GM23338 (cell line): ENCODE measurements around the gene NUP153. TPM values are rescaled to one million over a fixed set of nuclear protein-coding genes. Genes with fewer than 3 reads are reported as not detected.

ENCODE experiments used
- ATAC-seq: fragments of 200-7000 bp; cut with Tn5 transposase; 3 replicates; pipeline ENCODE4 v1.9.1; 2020
- DNase-seq: peaks from one replicate; pipeline ENCODE4 v3.0.0-alpha.2; 2015; ENCODE audit warnings: low spot score
- H2AFZ ChIP-seq: fragments of 200-600 bp; sonication (generic); 2 replicates; pipeline ENCODE4 v1.8.0; 2016; ENCODE audit warnings: antibody characterized with exemption, mild to moderate bottlenecking, moderate library complexity
- H3F3A ChIP-seq: fragments of 200-600 bp; sonication (generic); replicated peaks from 2 replicates; pipeline ENCODE4 v1.8.0; 2017; ENCODE audit warnings: antibody characterized with exemption, mixed run types, low read depth
- H3K27ac ChIP-seq: fragments of 200-600 bp; sonication (generic); 2 replicates; pipeline ENCODE4 v1.6.1; 2016; ENCODE audit warnings: low read depth
- H3K27me3 ChIP-seq: fragments of 200-600 bp; sonication (generic); 2 replicates; pipeline ENCODE4 v1.8.0; 2016; ENCODE audit warnings: mild to moderate bottlenecking, mixed run types, moderate library complexity; ENCODE audit not compliant: insufficient read depth
- H3K36me3 ChIP-seq: fragments of 200-600 bp; sonication (generic); 2 replicates; pipeline ENCODE4 v1.8.0; 2016; ENCODE audit warnings: mild to moderate bottlenecking; ENCODE audit not compliant: insufficient read depth
- H3K4me1 ChIP-seq: fragments of 200-600 bp; sonication (generic); 2 replicates; pipeline ENCODE4 v1.8.0; 2016; ENCODE audit warnings: mild to moderate bottlenecking, moderate library complexity; ENCODE audit not compliant: insufficient read depth
- H3K4me2 ChIP-seq: fragments of 200-600 bp; sonication (generic); 2 replicates; pipeline ENCODE4 v1.7.1; 2017; ENCODE audit warnings: mixed run types
- H3K4me3 ChIP-seq: fragments of 200-600 bp; sonication (generic); 2 replicates; pipeline ENCODE4 v1.6.1; 2016; ENCODE audit warnings: mixed run types
- H3K79me2 ChIP-seq: fragments of 200-600 bp; sonication (generic); replicated peaks from 2 replicates; pipeline ENCODE4 v1.8.0; 2017; ENCODE audit warnings: mild to moderate bottlenecking; ENCODE audit not compliant: insufficient read depth
- H3K9me2 ChIP-seq: fragments of 200-600 bp; sonication (generic); 2 replicates; pipeline ENCODE4 v1.8.0; 2017; ENCODE audit not compliant: insufficient read depth
- H4K20me1 ChIP-seq: fragments of 200-600 bp; sonication (generic); replicated peaks from 2 replicates; pipeline ENCODE4 v1.8.0; 2017; ENCODE audit warnings: mild to moderate bottlenecking; ENCODE audit not compliant: insufficient read depth
- H3K27ac Mint-ChIP-seq: 2 replicates; pipeline ENCODE4 v1.8.0; 2020; ENCODE audit warnings: inconsistent platforms, mild to moderate bottlenecking, moderate library complexity, mixed read lengths
- H3K27me3 Mint-ChIP-seq: 3 replicates; pipeline ENCODE4 v1.8.0; 2022; ENCODE audit warnings: low read depth, mild to moderate bottlenecking, moderate library complexity, mixed read lengths, inconsistent platforms; ENCODE audit not compliant: insufficient read depth, poor library complexity
- H3K36me3 Mint-ChIP-seq: 3 replicates; pipeline ENCODE4 v1.8.0; 2021; ENCODE audit warnings: low read depth, mild to moderate bottlenecking, inconsistent platforms, moderate library complexity, mixed read lengths
- H3K4me1 Mint-ChIP-seq: 3 replicates; pipeline ENCODE4 v1.8.0; 2020; ENCODE audit warnings: mild to moderate bottlenecking, inconsistent platforms, mixed read lengths
- H3K4me3 Mint-ChIP-seq: 3 replicates; pipeline ENCODE4 v1.8.0; 2021; ENCODE audit warnings: moderate library complexity, mild to moderate bottlenecking, inconsistent platforms, mixed read lengths
- H3K9me3 Mint-ChIP-seq: 3 replicates; pipeline ENCODE4 v1.8.0; 2020; ENCODE audit warnings: moderate library complexity, mild to moderate bottlenecking, inconsistent platforms, mixed read lengths
- CREB1 ChIP-seq: fragments of 250-450 bp; sonication (Bioruptor Pico); IDR thresholded peaks from 2 replicates; pipeline ENCODE4 v1.5.0; 2020; ENCODE audit warnings: low read depth, mild to moderate bottlenecking, moderate library complexity
- ETS1 ChIP-seq: IDR thresholded peaks from 2 replicates; pipeline ENCODE4 v1.6.1; 2016; ENCODE audit warnings: antibody characterized with exemption
- EZH2 ChIP-seq: fragments of 200-600 bp; sonication (generic); IDR thresholded peaks from one replicate; pipeline ENCODE4 v1.8.0; 2017; ENCODE audit warnings: antibody characterized with exemption, mild to moderate bottlenecking, low read depth; ENCODE audit not compliant: unreplicated experiment
- EZH2phosphoT487 ChIP-seq: fragments of 200-600 bp; sonication (generic); IDR thresholded peaks from one replicate; pipeline ENCODE4 v1.8.1; 2018; ENCODE audit warnings: antibody characterized with exemption; ENCODE audit not compliant: unreplicated experiment
- JUNB ChIP-seq: IDR thresholded peaks from one replicate; pipeline ENCODE4 v1.6.1; 2016; ENCODE audit warnings: antibody characterized with exemption; ENCODE audit not compliant: unreplicated experiment
- NANOG ChIP-seq: IDR thresholded peaks from 2 replicates; pipeline ENCODE4 v1.6.1; 2016; ENCODE audit warnings: antibody characterized with exemption, borderline replicate concordance
- POLR2AphosphoS5 ChIP-seq: IDR thresholded peaks from 2 replicates; pipeline ENCODE4 v1.6.1; 2016; ENCODE audit warnings: antibody characterized with exemption, low read depth
- STAT1 ChIP-seq: IDR thresholded peaks from one replicate; pipeline ENCODE4 v1.6.1; 2016; ENCODE audit warnings: antibody characterized with exemption; ENCODE audit not compliant: unreplicated experiment
- ZNF114 ChIP-seq: fragments of 250-450 bp; sonication (Bioruptor Pico); IDR thresholded peaks from 2 replicates; pipeline ENCODE4 v1.5.0; 2020; ENCODE audit warnings: mild to moderate bottlenecking, moderate library complexity
- ZNF331 ChIP-seq: fragments of 250-450 bp; sonication (Bioruptor Pico); IDR thresholded peaks from 2 replicates; pipeline ENCODE4 v1.5.0; 2020; ENCODE audit warnings: low read depth, mild to moderate bottlenecking, moderate library complexity
- ZNF462 ChIP-seq: fragments of 250-450 bp; sonication (Bioruptor Pico); IDR thresholded peaks from 2 replicates; pipeline ENCODE4 v1.5.0; 2020; ENCODE audit warnings: mild to moderate bottlenecking, moderate library complexity
- polyA plus RNA-seq: library from polyadenylated mRNA; unstranded; fragments of >200 nt; fragmentation: Nextera tagmentation; extraction: Ambion mirVana; gene quantifications from 2 replicates; pipeline ENCODE4 v1.2.1, GENCODE V29; 2016
- total RNA-seq: library from RNA; depleted of rRNA; stranded (reverse); fragments of >200 nt; shearing (Covaris generic); gene quantifications from 2 replicates; pipeline ENCODE4 v1.2.3, GENCODE V29; 2014
- TF ChIP-seq, protein P1 (sequence below): IDR thresholded peaks from one replicate; pipeline ENCODE4 v1.6.1; 2018; ENCODE audit warnings: antibody characterized with exemption; ENCODE audit not compliant: unreplicated experiment
- TF ChIP-seq, protein P2 (sequence below), 2 experiments: fragments of 200-600 bp in 1 of 2; sonication (generic) in 1 of 2; conservative IDR thresholded peaks; 2 replicates each; pipeline versions ENCODE4 v1.5.1 to v1.6.1; 2016 to 2017; ENCODE audit warnings: antibody characterized with exemption in 2 of 2, low read depth in 2 of 2, mild to moderate bottlenecking in 2 of 2, moderate library complexity in 1 of 2

Gene NUP153
- total and polyA plus RNA-seq, 2 experiments from 2014 or later = 23.8 to 88.4 TPM

GRCh38 chr6:17580518-17581048 lies 126.1 kb downstream of the NUP153 start:
- H3K4me3 Mint-ChIP-seq = peak overlapping the region; percentile 70

More at GRCh38 chr6:17580518-17581048, 126.1 kb downstream of the NUP153 start:
- H3K36me3 Mint-ChIP-seq = peaks cover 15% of the 10 kb centered on the region
- H3F3A ChIP-seq = no peaks in the 10 kb centered on the region
- peaks cover 9% of the 10 kb centered on the region; the same call in 1 of the 2 replicates for H3K27me3 ChIP-seq
- ATAC-seq (peak; percentile 93), DNase-seq (peak; percentile 79)
- peak overlapping the region; percentile 75; the same call in 1 of the 2 replicates for H3K4me2 ChIP-seq
- no peaks in the 10 kb centered on the region for H3K9me2 ChIP-seq
- peak overlapping the region; percentile 62 for H3K4me3 ChIP-seq
- H3K4me1 ChIP-seq = no peaks in the 10 kb centered on the region
- H3K27ac Mint-ChIP-seq = no peak overlapping the region
- H3K4me1 Mint-ChIP-seq = no peaks in the 10 kb centered on the region
- TF ChIP-seq ZNF114 (CRISPR knock-in tag) = no peak
- TF ChIP-seq STAT1 = no peak
- TF ChIP-seq, protein P1, sequence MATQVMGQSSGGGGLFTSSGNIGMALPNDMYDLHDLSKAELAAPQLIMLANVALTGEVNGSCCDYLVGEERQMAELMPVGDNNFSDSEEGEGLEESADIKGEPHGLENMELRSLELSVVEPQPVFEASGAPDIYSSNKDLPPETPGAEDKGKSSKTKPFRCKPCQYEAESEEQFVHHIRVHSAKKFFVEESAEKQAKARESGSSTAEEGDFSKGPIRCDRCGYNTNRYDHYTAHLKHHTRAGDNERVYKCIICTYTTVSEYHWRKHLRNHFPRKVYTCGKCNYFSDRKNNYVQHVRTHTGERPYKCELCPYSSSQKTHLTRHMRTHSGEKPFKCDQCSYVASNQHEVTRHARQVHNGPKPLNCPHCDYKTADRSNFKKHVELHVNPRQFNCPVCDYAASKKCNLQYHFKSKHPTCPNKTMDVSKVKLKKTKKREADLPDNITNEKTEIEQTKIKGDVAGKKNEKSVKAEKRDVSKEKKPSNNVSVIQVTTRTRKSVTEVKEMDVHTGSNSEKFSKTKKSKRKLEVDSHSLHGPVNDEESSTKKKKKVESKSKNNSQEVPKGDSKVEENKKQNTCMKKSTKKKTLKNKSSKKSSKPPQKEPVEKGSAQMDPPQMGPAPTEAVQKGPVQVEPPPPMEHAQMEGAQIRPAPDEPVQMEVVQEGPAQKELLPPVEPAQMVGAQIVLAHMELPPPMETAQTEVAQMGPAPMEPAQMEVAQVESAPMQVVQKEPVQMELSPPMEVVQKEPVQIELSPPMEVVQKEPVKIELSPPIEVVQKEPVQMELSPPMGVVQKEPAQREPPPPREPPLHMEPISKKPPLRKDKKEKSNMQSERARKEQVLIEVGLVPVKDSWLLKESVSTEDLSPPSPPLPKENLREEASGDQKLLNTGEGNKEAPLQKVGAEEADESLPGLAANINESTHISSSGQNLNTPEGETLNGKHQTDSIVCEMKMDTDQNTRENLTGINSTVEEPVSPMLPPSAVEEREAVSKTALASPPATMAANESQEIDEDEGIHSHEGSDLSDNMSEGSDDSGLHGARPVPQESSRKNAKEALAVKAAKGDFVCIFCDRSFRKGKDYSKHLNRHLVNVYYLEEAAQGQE = no peak
- TF ChIP-seq ZNF331 = no peak
- no peak for TF ChIP-seq JUNB
- no peak for TF ChIP-seq NANOG
- TF ChIP-seq ETS1 = no peak
- no peak for TF ChIP-seq CREB1 (CRISPR knock-in tag)
- TF ChIP-seq ZNF462 (CRISPR knock-in tag) = no peak
- TF ChIP-seq EZH2 = no peak
- no peak for TF ChIP-seq POLR2AphosphoS5
- no peak for TF ChIP-seq EZH2phosphoT487
- TF ChIP-seq, protein P2, sequence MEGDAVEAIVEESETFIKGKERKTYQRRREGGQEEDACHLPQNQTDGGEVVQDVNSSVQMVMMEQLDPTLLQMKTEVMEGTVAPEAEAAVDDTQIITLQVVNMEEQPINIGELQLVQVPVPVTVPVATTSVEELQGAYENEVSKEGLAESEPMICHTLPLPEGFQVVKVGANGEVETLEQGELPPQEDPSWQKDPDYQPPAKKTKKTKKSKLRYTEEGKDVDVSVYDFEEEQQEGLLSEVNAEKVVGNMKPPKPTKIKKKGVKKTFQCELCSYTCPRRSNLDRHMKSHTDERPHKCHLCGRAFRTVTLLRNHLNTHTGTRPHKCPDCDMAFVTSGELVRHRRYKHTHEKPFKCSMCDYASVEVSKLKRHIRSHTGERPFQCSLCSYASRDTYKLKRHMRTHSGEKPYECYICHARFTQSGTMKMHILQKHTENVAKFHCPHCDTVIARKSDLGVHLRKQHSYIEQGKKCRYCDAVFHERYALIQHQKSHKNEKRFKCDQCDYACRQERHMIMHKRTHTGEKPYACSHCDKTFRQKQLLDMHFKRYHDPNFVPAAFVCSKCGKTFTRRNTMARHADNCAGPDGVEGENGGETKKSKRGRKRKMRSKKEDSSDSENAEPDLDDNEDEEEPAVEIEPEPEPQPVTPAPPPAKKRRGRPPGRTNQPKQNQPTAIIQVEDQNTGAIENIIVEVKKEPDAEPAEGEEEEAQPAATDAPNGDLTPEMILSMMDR (conservative IDR thresholded peaks at IDR 0.05; ENCODE audit: low read depth in 2 of 2) = no peak
- peaks cover 6% of the 10 kb centered on the region for H3K27me3 Mint-ChIP-seq
- no peaks in the 10 kb centered on the region for H4K20me1 ChIP-seq
- peaks cover 30% of the 10 kb centered on the region for H3K9me3 Mint-ChIP-seq
- peak overlapping the region; percentile 91 for H2AFZ ChIP-seq
- no peaks in the 10 kb centered on the region for H3K79me2 ChIP-seq
- no peaks in the 10 kb centered on the region; the same call in 1 of the 2 replicates for H3K36me3 ChIP-seq
- H3K27ac ChIP-seq = no peak overlapping the region
